C4-2B (cell line): ENCODE results near the gene KLK15.

Source experiments
- H3K27ac ChIP-seq: fragments of 450-650 bp; 2 replicates; pipeline ENCODE4 v1.5.1; 2017
- ZFX ChIP-seq: fragments of 450-650 bp; IDR thresholded peaks from 2 replicates; pipeline ENCODE4 v1.6.1; 2017
- TF ChIP-seq, protein P1 (sequence below): fragments of 450-650 bp; conservative IDR thresholded peaks from 2 replicates; pipeline ENCODE4 v1.5.1; 2017; ENCODE audit warnings: mild to moderate bottlenecking

Gene KLK15

DNA sequence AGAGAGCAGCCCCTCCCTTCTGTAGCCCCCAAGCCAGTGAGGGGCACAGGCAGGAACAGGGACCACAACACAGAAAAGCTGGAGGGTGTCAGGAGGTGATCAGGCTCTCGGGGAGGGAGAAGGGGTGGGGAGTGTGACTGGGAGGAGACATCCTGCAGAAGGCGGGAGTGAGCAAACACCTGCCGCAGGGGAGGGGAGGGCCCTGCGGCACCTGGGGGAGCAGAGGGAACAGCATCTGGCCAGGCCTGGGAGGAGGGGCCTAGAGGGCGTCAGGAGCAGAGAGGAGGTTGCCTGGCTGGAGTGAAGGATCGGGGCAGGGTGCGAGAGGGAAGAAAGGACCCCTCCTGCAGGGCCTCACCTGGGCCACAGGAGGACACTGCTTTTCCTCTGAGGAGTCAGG, 25.5 kb upstream of the KLK15 start:
- no peak for TF ChIP-seq ZFX
- TF ChIP-seq, protein P1, sequence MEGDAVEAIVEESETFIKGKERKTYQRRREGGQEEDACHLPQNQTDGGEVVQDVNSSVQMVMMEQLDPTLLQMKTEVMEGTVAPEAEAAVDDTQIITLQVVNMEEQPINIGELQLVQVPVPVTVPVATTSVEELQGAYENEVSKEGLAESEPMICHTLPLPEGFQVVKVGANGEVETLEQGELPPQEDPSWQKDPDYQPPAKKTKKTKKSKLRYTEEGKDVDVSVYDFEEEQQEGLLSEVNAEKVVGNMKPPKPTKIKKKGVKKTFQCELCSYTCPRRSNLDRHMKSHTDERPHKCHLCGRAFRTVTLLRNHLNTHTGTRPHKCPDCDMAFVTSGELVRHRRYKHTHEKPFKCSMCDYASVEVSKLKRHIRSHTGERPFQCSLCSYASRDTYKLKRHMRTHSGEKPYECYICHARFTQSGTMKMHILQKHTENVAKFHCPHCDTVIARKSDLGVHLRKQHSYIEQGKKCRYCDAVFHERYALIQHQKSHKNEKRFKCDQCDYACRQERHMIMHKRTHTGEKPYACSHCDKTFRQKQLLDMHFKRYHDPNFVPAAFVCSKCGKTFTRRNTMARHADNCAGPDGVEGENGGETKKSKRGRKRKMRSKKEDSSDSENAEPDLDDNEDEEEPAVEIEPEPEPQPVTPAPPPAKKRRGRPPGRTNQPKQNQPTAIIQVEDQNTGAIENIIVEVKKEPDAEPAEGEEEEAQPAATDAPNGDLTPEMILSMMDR, result no peak
- H3K27ac ChIP-seq, result peak overlapping the region; percentile 100

DNA sequence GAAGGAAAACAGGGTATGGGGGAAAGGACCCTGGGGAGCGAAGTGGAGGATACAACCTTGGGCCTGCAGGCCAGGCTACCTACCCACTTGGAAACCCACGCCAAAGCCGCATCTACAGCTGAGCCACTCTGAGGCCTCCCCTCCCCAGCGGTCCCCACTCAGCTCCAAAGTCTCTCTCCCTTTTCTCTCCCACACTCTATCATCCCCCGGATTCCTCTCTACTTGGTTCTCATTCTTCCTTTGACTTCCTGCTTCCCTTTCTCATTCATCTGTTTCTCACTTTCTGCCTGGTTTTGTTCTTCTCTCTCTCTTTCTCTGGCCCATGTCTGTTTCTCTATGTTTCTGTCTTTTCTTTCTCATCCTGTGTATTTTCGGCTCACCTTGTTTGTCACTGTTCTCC, 24.0 kb upstream of the KLK15 start:
- TF ChIP-seq, protein P1, result no peak
- peak; percentile 28 for TF ChIP-seq ZFX
- H3K27ac ChIP-seq, result peak overlapping the region; percentile 100

DNA sequence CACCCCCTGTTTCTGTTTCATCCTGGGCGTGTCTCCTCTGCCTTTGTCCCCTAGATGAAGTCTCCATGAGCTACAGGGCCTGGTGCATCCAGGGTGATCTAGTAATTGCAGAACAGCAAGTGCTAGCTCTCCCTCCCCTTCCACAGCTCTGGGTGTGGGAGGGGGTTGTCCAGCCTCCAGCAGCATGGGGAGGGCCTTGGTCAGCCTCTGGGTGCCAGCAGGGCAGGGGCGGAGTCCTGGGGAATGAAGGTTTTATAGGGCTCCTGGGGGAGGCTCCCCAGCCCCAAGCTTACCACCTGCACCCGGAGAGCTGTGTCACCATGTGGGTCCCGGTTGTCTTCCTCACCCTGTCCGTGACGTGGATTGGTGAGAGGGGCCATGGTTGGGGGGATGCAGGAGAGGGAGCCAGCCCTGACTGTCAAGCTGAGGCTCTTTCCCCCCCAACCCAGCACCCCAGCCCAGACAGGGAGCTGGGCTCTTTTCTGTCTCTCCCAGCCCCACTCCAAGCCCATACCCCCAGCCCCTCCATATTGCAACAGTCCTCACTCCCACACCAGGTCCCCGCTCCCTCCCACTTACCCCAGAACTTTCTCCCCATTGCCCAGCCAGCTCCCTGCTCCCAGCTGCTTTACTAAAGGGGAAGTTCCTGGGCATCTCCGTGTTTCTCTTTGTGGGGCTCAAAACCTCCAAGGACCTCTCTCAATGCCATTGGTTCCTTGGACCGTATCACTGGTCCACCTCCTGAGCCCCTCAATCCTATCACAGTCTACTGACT, 21.4 kb upstream of the KLK15 start, which contains the start of gene KLK3:
Gene KLK3 (plus strand): TSS at position 280 of the 775 bp plus-strand sequence. CDS start 41 bp downstream, at position 321.
- peak within 1 kb of the TSS; percentile 100 for H3K27ac ChIP-seq
- TF ChIP-seq ZFX, result no peak
- TF ChIP-seq, protein P1, result no peak

DNA sequence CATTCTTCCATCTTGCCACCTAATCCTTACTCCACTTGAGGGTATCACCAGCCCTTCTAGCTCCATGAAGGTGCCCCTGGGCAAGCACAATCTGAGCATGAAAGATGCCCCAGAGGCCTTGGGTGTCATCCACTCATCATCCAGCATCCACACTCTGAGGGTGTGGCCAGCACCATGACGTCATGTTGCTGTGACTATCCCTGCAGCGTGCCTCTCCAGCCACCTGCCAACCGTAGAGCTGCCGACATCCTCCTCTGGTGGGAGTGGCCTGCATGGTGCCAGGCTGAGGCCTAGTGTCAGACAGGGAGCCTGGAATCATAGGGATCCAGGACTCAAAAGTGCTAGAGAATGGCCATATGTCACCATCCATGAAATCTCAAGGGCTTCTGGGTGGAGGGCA, 18.2 kb upstream of the KLK15 start:
- TF ChIP-seq, protein P1, result no peak
- TF ChIP-seq ZFX, result peak; percentile 85; the same call in 1 of the 2 replicates
- H3K27ac ChIP-seq, result peak overlapping the region; percentile 100

DNA sequence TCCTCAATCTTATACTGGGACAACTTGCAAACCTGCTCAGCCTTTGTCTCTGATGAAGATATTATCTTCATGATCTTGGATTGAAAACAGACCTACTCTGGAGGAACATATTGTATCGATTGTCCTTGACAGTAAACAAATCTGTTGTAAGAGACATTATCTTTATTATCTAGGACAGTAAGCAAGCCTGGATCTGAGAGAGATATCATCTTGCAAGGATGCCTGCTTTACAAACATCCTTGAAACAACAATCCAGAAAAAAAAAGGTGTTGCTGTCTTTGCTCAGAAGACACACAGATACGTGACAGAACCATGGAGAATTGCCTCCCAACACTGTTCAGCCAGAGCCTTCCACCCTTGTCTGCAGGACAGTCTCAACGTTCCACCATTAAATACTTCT, 17.4 kb upstream of the KLK15 start:
- H3K27ac ChIP-seq, result peak overlapping the region; percentile 100
- no peak for TF ChIP-seq ZFX
- TF ChIP-seq, protein P1, result no peak

DNA sequence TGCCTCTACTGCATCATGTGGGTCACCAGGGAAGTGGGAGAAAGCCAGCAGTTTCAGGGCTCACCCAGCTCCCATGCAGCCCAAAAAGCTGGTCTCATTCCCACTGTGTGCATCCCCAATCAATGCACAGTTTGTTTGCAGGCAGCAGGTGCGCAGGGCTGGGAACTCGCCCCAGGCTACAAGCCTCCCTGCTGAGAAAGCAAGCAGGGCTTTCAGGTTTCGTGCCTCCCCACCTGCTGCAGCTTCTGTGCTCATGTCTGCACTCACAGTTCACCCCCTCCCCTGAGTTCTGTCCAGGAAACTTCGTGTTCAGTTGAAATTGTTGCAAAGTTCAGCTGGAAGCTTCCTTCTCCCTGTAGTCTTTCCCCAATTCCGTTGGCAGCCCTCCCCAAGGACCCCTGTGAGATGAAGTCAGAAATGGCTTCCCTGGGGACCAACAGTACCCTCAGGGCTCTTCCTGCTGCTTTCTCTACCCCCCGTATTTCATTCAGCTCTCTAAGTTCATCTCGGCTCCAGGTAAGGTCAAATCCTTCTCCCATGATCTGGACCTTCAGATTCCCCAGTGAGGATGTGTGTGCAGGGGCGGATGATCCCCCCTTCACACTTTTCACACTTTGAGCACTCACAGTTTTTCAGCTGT, 11.0 kb upstream of the KLK15 start:
- peak overlapping the region; percentile 100 for H3K27ac ChIP-seq
- TF ChIP-seq, protein P1, result no peak
- TF ChIP-seq ZFX, result no peak

DNA sequence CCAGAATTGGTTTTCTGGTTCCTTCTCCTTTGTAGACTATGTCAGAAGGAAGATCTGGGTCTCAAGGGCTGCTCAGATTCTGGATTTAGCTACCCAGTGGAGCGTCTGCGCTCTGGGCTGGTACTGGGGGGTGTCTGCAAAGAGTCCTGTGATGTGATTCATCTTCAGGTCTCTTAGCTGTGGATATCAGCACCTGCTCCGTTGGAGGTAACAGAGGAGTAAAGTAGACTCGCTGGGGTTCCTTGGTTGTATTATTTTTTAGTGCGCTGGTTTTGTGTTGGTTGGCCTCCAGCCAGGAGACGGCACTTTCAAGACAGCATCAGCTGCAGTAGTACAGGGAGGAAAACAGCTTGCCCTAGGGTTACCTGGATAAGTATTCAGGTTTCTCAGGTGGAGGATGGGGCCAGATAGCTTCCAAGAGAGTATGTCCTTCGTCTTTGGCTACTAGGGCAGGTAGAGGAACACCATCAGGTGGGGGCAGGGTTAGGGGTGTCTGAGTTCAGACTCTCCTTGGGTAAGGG, 10.4 kb upstream of the KLK15 start:
- peak overlapping the region; percentile 100 for H3K27ac ChIP-seq
- TF ChIP-seq, protein P1, result no peak
- TF ChIP-seq ZFX, result no peak
